WI38 (cell line): ENCODE results near the gene SEC62.
"Not testable (repeated sequence)": the region's sequence is repeated elsewhere in the genome, so short reads cannot be mapped to it uniquely, and the experiment has no call there.

ENCODE experiments used
- H3K4me3 ChIP-seq: 2 replicates; pipeline ENCODE4 v1.5.1; 2011; ENCODE audit warnings: low read depth, mild to moderate bottlenecking, control low read depth, low read length
- TF ChIP-seq, protein P1 (sequence below): IDR thresholded peaks from 2 replicates; pipeline ENCODE4 v1.5.1; 2012; ENCODE audit warnings: low read depth, mild to moderate bottlenecking, control low read depth, low read length

SEC62 gene

GRCh38 chr3:170002231-170002630 lies 35.6 kb downstream of the SEC62 start:
- TF ChIP-seq, protein P1, sequence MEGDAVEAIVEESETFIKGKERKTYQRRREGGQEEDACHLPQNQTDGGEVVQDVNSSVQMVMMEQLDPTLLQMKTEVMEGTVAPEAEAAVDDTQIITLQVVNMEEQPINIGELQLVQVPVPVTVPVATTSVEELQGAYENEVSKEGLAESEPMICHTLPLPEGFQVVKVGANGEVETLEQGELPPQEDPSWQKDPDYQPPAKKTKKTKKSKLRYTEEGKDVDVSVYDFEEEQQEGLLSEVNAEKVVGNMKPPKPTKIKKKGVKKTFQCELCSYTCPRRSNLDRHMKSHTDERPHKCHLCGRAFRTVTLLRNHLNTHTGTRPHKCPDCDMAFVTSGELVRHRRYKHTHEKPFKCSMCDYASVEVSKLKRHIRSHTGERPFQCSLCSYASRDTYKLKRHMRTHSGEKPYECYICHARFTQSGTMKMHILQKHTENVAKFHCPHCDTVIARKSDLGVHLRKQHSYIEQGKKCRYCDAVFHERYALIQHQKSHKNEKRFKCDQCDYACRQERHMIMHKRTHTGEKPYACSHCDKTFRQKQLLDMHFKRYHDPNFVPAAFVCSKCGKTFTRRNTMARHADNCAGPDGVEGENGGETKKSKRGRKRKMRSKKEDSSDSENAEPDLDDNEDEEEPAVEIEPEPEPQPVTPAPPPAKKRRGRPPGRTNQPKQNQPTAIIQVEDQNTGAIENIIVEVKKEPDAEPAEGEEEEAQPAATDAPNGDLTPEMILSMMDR = no peak
- no peak overlapping the region for H3K4me3 ChIP-seq

GRCh38 chr3:170002879-170003278 lies 36.3 kb downstream of the SEC62 start:
- H3K4me3 ChIP-seq = no peak overlapping the region
- TF ChIP-seq, protein P1 = no peak

- TF ChIP-seq, protein P1 = no peak
These were observed 37.3 kb downstream of the SEC62 start for GRCh38 chr3:170003881-170004356.

GRCh38 chr3:170007031-170007663 lies 40.5 kb downstream of the SEC62 start:
- H3K4me3 ChIP-seq = no peak overlapping the region
- TF ChIP-seq, protein P1 = no peak

More at GRCh38 chr3:170003881-170004356, 37.3 kb downstream of the SEC62 start:
- no peak overlapping the region for H3K4me3 ChIP-seq

GRCh38 chr3:170010498-170010897 lies 43.9 kb downstream of the SEC62 start:
- H3K4me3 ChIP-seq = no peak overlapping the region
- TF ChIP-seq, protein P1 = no peak

DNA sequence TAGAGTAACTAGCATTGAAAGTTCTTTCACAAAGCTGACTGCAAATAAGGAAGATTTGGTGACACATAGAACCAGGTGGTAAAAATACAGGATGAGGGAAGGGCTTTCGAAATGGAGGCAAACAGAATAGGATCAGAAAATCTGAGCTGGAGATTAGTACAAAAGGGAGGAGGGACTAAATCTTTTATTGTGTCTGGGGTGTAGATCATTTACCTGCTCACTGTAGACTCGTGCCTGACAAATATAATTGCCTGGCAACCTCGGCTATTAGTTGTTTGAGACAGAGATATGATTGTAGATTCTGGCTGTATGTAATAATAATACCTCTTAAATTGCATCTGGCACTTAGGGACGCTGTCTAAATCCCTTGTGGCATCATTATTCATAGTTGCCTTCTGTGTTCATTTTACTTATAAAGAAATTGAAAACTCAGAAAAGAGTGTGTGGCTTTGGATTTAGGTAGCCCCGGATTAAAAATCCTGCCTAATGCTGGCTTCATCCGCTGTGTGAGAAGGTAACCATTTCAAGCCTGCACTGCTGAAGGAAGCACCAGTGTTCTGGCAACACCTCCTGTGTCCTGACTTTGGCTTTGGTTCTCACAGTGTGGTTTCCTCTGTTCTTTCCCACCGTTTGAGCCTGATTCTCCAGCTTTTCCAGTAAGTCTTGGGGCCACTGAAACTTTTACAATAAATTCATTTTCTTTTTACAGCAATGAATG lies 46.2 kb downstream of the SEC62 start:
- no peak overlapping the region for H3K4me3 ChIP-seq
- TF ChIP-seq, protein P1 = no peak

DNA sequence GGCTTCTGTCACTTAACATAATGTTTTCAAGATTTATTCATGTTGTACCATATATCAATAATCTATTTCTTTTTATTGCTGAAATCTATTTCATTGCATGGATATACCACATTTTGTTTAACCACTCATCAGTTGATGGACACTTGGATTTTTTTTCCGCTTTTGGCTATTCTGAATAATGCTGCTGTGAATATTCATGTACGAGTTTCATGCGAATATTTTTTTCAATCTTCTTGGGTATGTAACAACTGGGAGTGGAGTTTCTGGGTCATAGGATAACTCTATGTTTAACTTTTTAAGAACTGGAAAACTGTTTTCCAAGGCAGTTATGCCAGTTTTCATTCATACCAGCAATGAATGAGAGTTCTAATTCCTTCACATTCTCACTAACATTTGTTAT lies 49.5 kb downstream of the SEC62 start:
- H3K4me3 ChIP-seq = no peak overlapping the region
- TF ChIP-seq, protein P1 = no peak

DNA sequence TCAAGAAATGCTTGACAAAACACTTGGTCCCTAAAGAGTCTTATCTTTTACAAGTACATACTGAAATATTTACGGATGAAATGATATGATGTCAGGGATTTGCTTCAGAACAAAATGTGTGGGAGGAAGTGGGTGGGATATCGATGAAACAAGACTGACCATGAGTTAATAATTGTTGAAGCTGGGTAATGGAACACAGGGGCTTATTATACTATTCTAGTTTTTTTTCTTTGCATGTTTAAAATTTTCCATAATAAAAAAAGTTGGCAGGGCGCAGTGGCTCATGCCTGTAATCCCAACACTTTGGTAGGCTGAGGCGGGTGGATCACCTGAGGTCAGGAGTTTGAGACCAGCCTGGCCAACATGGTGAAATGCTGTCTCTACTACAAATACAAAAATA lies 52.7 kb downstream of the SEC62 start:
- H3K4me3 ChIP-seq = not testable (repeated sequence)
